Suprapubic skin (tissue), 4 donors: ENCODE data around the gene MARVELD2.

ENCODE experiments used
- CTCF ChIP-seq, 2 donors: fragments of 200-600 bp in 1 of 2; fragments of 450-650 bp in 1 of 2; sonication (generic) in 1 of 2; IDR thresholded peaks; one replicate each; pipeline ENCODE4 v1.5.1; 2016 to 2019; ENCODE audit warnings: antibody characterized with exemption in 2 of 2, mild to moderate bottlenecking in 1 of 2, moderate library complexity in 1 of 2
- EP300 ChIP-seq: sonication (generic); formaldehyde crosslinking; IDR thresholded peaks from one replicate; pipeline ENCODE4 v1.6.1; 2017; ENCODE audit warnings: antibody characterized with exemption
- POLR2AphosphoS5 ChIP-seq, 3 donors: sonication (generic); formaldehyde crosslinking; IDR thresholded peaks; one replicate each; pipeline ENCODE4 v1.6.1; 2017; ENCODE audit warnings: antibody characterized with exemption in 3 of 3

- TF ChIP-seq CTCF (IDR thresholded peaks at IDR 0.05) = no peak
- TF ChIP-seq EP300 = no peak
- TF ChIP-seq POLR2AphosphoS5 (IDR thresholded peaks at IDR 0.05) = no peak
These were observed 53.7 kb downstream of the MARVELD2 start for GRCh38 chr5:69468631-69469030.
